Caco-2 (cell line): Measurements from ENCODE around the gene SLC12A7. TPM values are rescaled to one million over a fixed set of nuclear protein-coding genes. Genes with fewer than 3 reads are reported as not detected.
A peak's percentile ranks its signal among the peaks of the same experiment; 100 is the strongest.

Source experiments
- BruUV-seq: library from RNA; stranded (reverse); fragments of 400-500 nt; replicated peaks from 2 replicates; lab custom pipeline; 2021; lab: Mats Ljungman, UMichigan
- CTCF ChIA-PET: fragments of 300-600 bp; sonication (Branson Sonifier 250); formaldehyde crosslinking; loops from one replicate; lab custom pipeline; 2022; ENCODE audit warnings: antibody characterized with exemption; lab: Charles Lee
- POLR2A ChIA-PET: fragments of 300-600 bp; sonication (Branson Sonifier 250); formaldehyde crosslinking; loops from one replicate; lab custom pipeline; 2022; ENCODE audit warnings: antibody characterized with exemption; lab: Charles Lee
- DNase-seq, 2 experiments: peaks; one replicate each; pipeline versions ENCODE4 v3.0.0 to v3.0.0-alpha.2; 2020 to 2022
- H3K27me3 ChIP-seq: replicated peaks from 2 replicates; pipeline ENCODE4 v1.6.0; 2011; ENCODE audit warnings: low read length; ENCODE audit not compliant: control insufficient read depth, insufficient read depth
- H3K36me3 ChIP-seq: 2 replicates; pipeline ENCODE4 v1.5.1; 2011; ENCODE audit warnings: low read length; ENCODE audit not compliant: control insufficient read depth, insufficient read depth
- H3K4me1 ChIP-seq: fragments of 250-450 bp; sonication (Bioruptor Pico); 2 replicates; pipeline ENCODE4 v1.5.1; 2020; ENCODE audit warnings: mild to moderate bottlenecking
- H3K4me3 ChIP-seq: 2 replicates; pipeline ENCODE4 v1.5.1; 2011; ENCODE audit warnings: low read depth, mild to moderate bottlenecking, control low read depth, low read length
- H3K9me3 ChIP-seq: fragments of 250-450 bp; sonication (Bioruptor Pico); 2 replicates; pipeline ENCODE4 v1.5.1; 2020; ENCODE audit warnings: mild to moderate bottlenecking, moderate library complexity
- H3K27ac Mint-ChIP-seq: one replicate; pipeline ENCODE4 v1.8.0; 2022; ENCODE audit warnings: mixed read lengths; ENCODE audit not compliant: unreplicated experiment
- H3K27me3 Mint-ChIP-seq: one replicate; pipeline ENCODE4 v1.8.0; 2022; ENCODE audit warnings: mixed read lengths; ENCODE audit not compliant: insufficient read depth, unreplicated experiment
- H3K36me3 Mint-ChIP-seq: one replicate; pipeline ENCODE4 v1.8.0; 2022; ENCODE audit warnings: mild to moderate bottlenecking, mixed read lengths; ENCODE audit not compliant: insufficient read depth, unreplicated experiment
- H3K4me1 Mint-ChIP-seq: one replicate; pipeline ENCODE4 v1.8.0; 2022; ENCODE audit warnings: low read depth, mixed read lengths; ENCODE audit not compliant: unreplicated experiment
- H3K4me3 Mint-ChIP-seq: one replicate; pipeline ENCODE4 v1.8.0; 2022; ENCODE audit warnings: mild to moderate bottlenecking, moderate library complexity, mixed read lengths; ENCODE audit not compliant: unreplicated experiment
- H3K9me3 Mint-ChIP-seq: one replicate; pipeline ENCODE4 v1.8.0; 2022; ENCODE audit warnings: mixed read lengths; ENCODE audit not compliant: unreplicated experiment
- CTCF ChIP-seq, 2 experiments: fragments of 200-600 bp in 1 of 2; IDR thresholded peaks; 1 replicate in 1 of 2; 2 replicates in 1 of 2; pipeline versions ENCODE4 v1.5.1 to v1.8.0; 2011 to 2022; ENCODE audit warnings: antibody characterized with exemption in 1 of 2, control low read depth in 1 of 2, inconsistent platforms in 1 of 2, low read depth in 1 of 2, low read length in 1 of 2, mild to moderate bottlenecking in 1 of 2, moderate library complexity in 1 of 2; ENCODE audit not compliant: insufficient read depth in 1 of 2, severe bottlenecking in 1 of 2, unreplicated experiment in 1 of 2
- intact Hi-C: fragments of 100-400 bp; cut with micrococcal nuclease; formaldehyde crosslinking; loops from one replicate; pipeline ENCODE4 v1.10.0; 2022; ENCODE audit not compliant: unreplicated experiment
- total RNA-seq: library from RNA; stranded (reverse); gene quantifications from 2 replicates; pipeline ENCODE4 v1.2.3, GENCODE V29; 2022

The SLC12A7 gene
- total RNA-seq, 1 experiment from 2014 or later = 41.7 TPM

- no peaks in the 10 kb centered on the region for H3K27me3 ChIP-seq
- ChIA-PET POLR2A (no interaction called here), CTCF (no interaction called here)
- peaks cover 9% of the 10 kb centered on the region for H3K36me3 Mint-ChIP-seq
- TF ChIP-seq CTCF (IDR thresholded peaks at IDR 0.05; ENCODE audit: insufficient read depth in 1 of 2, low read depth in 1 of 2, low read length in 1 of 2, severe bottlenecking in 1 of 2, unreplicated experiment in 1 of 2) = no peak
- H3K27ac Mint-ChIP-seq = no peak overlapping the region
- H3K4me1 Mint-ChIP-seq = peaks cover 21% of the 10 kb centered on the region
- DNase-seq = no peak
- H3K4me1 ChIP-seq = peaks cover 50% of the 10 kb centered on the region
- BruUV-seq = no TSS peak
- no peaks in the 10 kb centered on the region for H3K9me3 ChIP-seq
- no peaks in the 10 kb centered on the region for H3K36me3 ChIP-seq
- intact Hi-C loops = no loop called here
- H3K4me3 Mint-ChIP-seq = no peak overlapping the region
- no peak overlapping the region for H3K4me3 ChIP-seq
- no peaks in the 10 kb centered on the region for H3K27me3 Mint-ChIP-seq
- no peaks in the 10 kb centered on the region for H3K9me3 Mint-ChIP-seq
Observed at GRCh38 chr5:1108865-1109174, 3.0 kb downstream of the SLC12A7 start.

GRCh38 chr5:1108023-1108864, 3.6 kb downstream of the SLC12A7 start:
- Histone ChIP-seq H3K4me3 (no peak overlapping the region), H3K4me1 (peaks cover 50% of the 10 kb centered on the region), H3K9me3 (no peaks in the 10 kb centered on the region), H3K27me3 (no peaks in the 10 kb centered on the region), H3K36me3 (no peaks in the 10 kb centered on the region)
- Mint-ChIP-seq H3K4me3 (no peak overlapping the region), H3K9me3 (no peaks in the 10 kb centered on the region), H3K27ac (peak overlapping the region; percentile 8), H3K4me1 (peaks cover 21% of the 10 kb centered on the region), H3K36me3 (peaks cover 9% of the 10 kb centered on the region), H3K27me3 (no peaks in the 10 kb centered on the region)
- intact Hi-C loops = no loop called here
- ChIA-PET CTCF (no interaction called here), POLR2A (no interaction called here)
- DNase-seq = no peak
- no TSS peak for BruUV-seq
- no peak for TF ChIP-seq CTCF (IDR thresholded peaks at IDR 0.05; ENCODE audit: insufficient read depth in 1 of 2, low read depth in 1 of 2, low read length in 1 of 2, severe bottlenecking in 1 of 2, unreplicated experiment in 1 of 2)

- Mint-ChIP-seq H3K4me1 (peaks cover 21% of the 10 kb centered on the region), H3K27ac (peak overlapping the region; percentile 8), H3K27me3 (no peaks in the 10 kb centered on the region), H3K36me3 (peaks cover 9% of the 10 kb centered on the region), H3K4me3 (no peak overlapping the region), H3K9me3 (no peaks in the 10 kb centered on the region)
- CTCF ChIA-PET = interaction anchor here (2.2 kb wide), 1 partner anchor 97 kb away, joined by 6 read pairs; no protein-coding TSS in a partner anchor
- intact Hi-C loops = loop anchor here (1.0 kb wide), 1 partner anchor 33 kb away; no protein-coding TSS in a partner anchor
- no peaks in the 10 kb centered on the region for H3K27me3 ChIP-seq
- no peaks in the 10 kb centered on the region for H3K9me3 ChIP-seq
- TF ChIP-seq CTCF (IDR thresholded peaks at IDR 0.05; ENCODE audit: insufficient read depth in 1 of 2, low read depth in 1 of 2, low read length in 1 of 2, severe bottlenecking in 1 of 2, unreplicated experiment in 1 of 2) = peak in 1 of 2 experiments; percentile 57
- no peaks in the 10 kb centered on the region for H3K36me3 ChIP-seq
- peaks cover 50% of the 10 kb centered on the region for H3K4me1 ChIP-seq
- no TSS peak for BruUV-seq
- POLR2A ChIA-PET = interaction anchor here (0.6 kb wide), 1 partner anchor 384 kb away, joined by 3 read pairs; no protein-coding TSS in a partner anchor
- peak; percentile 50 to 75 for DNase-seq
- no peak overlapping the region for H3K4me3 ChIP-seq
Observed at GRCh38 chr5:1107167-1108022, 4.5 kb downstream of the SLC12A7 start.
